HK-2 (cell line): Measurements from ENCODE around the gene HOXD9.

Experiments used
- DNase-seq: peaks from one replicate; pipeline ENCODE4 v3.0.0-alpha.2; 2018; ENCODE audit not compliant: unreplicated experiment

HOXD9 gene

GRCh38 chr2:176122683-176123410, at the start of gene HOXD9:
TSS of gene HOXD9 (plus strand) at chr2:176122719. CDS start at chr2:176122769, 50 bp downstream.
- DNase-seq, result peak; percentile 72

GRCh38 chr2:176072951-176073904, 49.3 kb upstream of the HOXD9 start:
- DNase-seq, result no peak

- DNase-seq, result no peak
These were observed 47.5 kb upstream of the HOXD9 start for GRCh38 chr2:176074919-176075425.

GRCh38 chr2:176075481-176075880, 47.0 kb upstream of the HOXD9 start:
- DNase-seq, result no peak

- DNase-seq, result no peak
These were observed 46.5 kb upstream of the HOXD9 start for GRCh38 chr2:176076063-176076462.

GRCh38 chr2:176076796-176077195, 45.7 kb upstream of the HOXD9 start:
- no peak for DNase-seq

GRCh38 chr2:176078541-176079284, 43.8 kb upstream of the HOXD9 start:
- DNase-seq, result no peak

- DNase-seq, result no peak
These were observed 43.2 kb upstream of the HOXD9 start for GRCh38 chr2:176079285-176079830.

GRCh38 chr2:176079831-176080539, 42.5 kb upstream of the HOXD9 start:
- peak; percentile 84 for DNase-seq

GRCh38 chr2:176080540-176081375, 41.8 kb upstream of the HOXD9 start:
- peak; percentile 61 for DNase-seq

- DNase-seq, result no peak
These were observed 41.1 kb upstream of the HOXD9 start for GRCh38 chr2:176081376-176081836.

- DNase-seq, result no peak
These were observed 40.5 kb upstream of the HOXD9 start for GRCh38 chr2:176081837-176082524.

- DNase-seq, result no peak
These were observed 40.0 kb upstream of the HOXD9 start for GRCh38 chr2:176082525-176082823.

GRCh38 chr2:176082824-176083751, 39.4 kb upstream of the HOXD9 start:
- no peak for DNase-seq

GRCh38 chr2:176083796-176084261, 38.7 kb upstream of the HOXD9 start, which contains the start of gene EVX2:
TSS of gene EVX2 (minus strand) at chr2:176083962. CDS start at chr2:176083776, 186 bp downstream.
- no peak for DNase-seq

- no peak for DNase-seq
These were observed 37.9 kb upstream of the HOXD9 start for GRCh38 chr2:176084611-176085119.

- DNase-seq, result no peak
These were observed 37.3 kb upstream of the HOXD9 start for GRCh38 chr2:176085120-176085788.
